HL-60/S4 (cell line): ENCODE data around the gene QPCT.
"Not testable (repeated sequence)": the region's sequence is repeated elsewhere in the genome, so short reads cannot be mapped to it uniquely, and the experiment has no call there.

ENCODE experiments used
- in situ Hi-C: fragments of 300-500 bp; cut with MboI; formaldehyde crosslinking; loops from 2 replicates; pipeline ENCODE4 v1.14.3; 2022; ENCODE audit warnings: low sequenced_read_pairs

The QPCT gene

DNA sequence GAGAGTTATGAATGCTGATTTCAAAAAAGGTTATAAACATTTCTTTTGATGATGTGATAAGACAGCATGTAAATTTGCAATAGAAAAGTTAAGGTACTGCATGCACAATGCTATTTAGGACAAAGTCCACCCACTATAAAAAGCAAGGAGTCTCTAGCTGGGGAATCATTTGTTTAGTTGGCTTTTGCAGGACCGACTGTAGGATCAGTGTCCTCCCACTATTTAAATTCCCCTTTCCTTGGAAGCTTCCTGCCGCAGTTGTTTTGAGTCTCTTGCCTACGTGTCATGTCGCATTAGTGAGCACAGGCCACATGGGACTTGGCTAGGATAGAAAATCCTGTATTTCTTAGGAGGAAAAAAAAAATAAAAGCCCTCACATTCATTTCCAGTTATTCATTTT lies 13.1 kb downstream of the QPCT start:
- in situ Hi-C loops = no loop called here

DNA sequence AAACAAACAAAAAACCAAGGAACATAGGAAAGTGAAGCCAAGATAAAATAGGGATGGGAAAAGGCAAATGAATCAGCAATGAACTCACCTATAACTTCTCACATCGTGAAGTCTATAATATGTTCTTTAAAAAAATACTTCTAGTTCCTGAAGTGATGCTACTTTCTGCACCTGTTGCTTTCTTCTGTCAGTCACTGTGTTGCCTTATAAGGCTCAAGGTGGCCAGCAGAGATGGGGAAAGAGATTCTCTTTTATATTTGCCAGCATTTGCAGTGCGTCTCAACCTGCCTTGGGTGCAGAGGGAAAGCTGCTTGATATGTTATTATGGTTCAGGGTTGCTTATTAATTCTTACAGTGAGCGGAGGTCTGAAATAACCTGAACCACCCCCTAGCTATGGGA lies 14.0 kb downstream of the QPCT start:
- in situ Hi-C loops = no loop called here

DNA sequence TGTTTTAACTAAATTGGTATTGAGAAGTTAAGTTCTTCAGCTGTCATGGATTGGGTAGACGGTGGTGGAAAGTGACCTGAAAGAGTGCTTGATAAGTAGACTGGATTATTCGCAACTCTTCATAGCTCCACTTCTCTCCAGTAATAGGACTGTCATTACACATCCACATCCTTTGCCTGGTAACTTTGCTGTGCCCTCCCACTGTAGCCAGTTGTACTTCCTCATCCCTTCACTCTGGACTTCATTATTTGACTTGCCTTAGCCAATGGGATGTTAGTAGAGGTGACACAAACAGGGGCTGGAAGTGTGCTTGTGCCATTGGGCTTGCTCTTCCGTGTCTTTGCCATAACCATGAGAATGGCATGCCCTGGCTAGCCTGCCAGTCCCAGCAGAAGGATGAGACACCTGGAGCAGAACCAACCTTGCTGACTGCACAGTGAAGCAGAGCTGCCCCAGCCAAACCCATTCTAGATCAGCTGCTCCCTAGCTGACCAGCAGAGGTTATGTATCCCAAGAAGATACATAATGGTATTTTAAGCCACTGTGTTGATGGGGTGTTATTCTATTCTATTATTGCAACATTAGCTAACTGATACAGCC lies 16.9 kb downstream of the QPCT start:
- in situ Hi-C loops = no loop called here

DNA sequence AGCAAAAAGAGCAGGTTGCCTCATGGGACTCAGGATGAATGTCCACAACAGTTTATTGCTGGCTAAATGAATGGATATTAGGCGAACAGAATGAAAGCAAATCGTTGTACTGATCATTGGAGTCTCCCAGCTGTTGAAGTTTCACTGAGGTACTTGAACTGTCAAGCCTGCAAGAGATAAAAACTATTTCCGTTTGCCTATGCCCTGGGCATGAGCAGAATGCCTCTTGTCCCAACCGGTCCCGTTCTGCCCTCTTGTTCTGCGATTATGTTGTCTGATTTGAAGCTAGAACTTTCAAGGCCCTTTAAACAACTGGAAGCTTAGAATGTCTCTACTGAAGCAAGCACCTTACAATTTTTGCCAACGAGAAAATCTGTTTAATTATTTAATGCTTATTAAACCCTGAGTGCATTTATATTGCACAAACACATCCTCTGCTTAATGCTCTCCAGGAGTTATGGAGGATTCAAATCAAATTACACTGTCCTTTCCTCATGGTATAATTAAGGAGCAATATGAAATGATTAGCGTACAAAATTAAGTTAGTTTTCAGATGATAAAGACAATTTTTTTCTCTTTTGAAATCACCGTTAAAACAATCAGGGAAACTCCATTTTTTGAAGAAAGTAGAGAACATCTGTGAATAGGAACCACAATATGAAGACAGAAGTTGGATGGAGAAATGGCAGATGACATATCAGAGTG lies 17.7 kb downstream of the QPCT start:
- in situ Hi-C loops = no loop called here

DNA sequence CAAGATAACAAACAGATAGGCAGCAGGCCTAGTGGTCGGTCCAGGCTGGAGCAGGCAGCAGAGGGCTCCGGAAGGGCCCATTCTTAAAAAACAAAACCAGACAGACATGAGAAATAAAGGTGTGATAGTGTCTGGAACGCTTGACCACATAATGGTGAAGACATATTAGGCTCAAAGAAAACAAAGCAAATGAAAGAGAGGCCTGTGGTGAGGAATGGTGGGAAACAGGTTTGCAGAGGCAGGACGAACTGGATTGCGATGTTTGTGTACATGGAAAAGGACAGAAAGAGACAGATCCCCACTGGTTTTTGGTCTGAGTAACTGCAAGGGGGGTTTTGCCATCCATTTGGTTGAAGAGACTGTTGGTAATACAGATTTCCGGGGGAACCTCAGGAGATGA lies 19.9 kb downstream of the QPCT start:
- in situ Hi-C loops = no loop called here

DNA sequence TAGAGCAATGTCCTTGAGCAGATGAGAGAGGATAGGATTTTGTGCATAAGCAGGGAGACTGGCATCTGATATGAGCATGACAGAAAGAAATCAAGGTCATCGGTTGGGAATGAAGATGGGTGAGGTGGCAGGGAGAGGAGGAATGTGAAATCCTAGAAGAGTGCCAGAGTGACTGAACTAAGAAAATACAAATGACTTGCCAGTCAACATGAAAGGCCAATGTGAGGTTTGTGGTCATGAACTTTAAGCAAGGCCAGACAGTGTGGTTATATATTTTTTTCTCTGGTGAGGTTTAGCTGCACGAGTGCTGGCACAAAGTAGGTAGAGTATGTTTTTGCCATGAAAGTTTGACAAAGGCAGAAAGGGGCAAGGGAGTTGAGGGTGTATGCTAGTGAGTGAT lies 21.2 kb downstream of the QPCT start:
- in situ Hi-C loops = no loop called here

DNA sequence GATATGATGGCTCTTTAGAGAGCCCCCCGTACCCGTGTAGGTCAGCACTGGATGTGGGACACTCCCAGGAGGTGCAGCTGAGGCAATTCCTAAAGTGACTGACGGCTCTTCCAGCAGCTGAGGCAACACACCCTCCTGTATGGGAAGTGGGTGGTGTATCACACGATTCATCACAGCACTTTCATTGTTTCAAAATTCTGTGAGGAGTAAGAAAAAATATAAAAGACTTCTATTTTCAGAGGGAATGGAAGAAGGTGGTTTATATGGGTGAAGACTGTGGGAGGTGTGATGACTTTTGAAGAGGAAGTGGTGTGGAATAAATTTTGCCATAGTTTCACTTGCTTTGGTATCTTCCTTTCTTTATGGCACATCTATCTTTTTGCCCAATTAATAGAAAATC lies 22.3 kb downstream of the QPCT start:
- in situ Hi-C loops = no loop called here

DNA sequence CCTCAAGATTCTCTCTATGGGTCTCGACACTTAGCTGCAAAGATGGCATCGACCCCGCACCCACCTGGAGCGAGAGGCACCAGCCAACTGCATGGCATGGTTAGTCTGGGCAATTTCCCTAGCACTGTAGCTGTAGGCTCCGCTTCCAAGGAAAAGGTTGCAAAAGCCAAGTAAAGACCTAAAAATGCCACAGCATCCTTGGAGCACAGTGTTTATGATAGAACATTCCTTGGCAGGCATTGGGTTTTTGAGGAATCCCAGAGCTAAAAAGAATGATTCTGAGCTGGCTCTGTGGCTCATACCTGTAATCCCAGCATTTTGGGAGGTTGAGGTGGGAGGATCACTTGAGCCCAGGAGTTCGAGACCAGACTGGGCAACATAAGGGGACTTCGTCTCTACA lies 22.9 kb downstream of the QPCT start:
- in situ Hi-C loops = no loop called here

DNA sequence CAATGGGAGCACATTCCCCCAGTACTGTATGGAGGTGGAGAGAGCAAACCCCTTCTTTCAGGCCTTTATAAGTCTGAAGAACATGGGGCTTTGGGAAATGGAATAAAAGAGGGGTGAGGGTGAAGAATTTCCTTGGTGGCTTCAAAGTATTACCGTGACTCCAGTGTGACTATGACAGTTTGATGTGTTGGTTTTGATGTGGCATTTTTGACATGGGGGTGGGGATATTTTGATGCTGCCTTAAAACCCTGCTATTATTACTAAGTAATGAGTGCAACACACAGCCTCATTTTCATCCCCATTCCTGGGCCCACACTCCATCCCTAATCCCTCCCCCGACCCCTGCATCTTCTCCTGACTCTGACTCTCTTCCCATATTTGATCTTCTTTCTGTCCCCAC lies 23.6 kb downstream of the QPCT start:
- in situ Hi-C loops = no loop called here

DNA sequence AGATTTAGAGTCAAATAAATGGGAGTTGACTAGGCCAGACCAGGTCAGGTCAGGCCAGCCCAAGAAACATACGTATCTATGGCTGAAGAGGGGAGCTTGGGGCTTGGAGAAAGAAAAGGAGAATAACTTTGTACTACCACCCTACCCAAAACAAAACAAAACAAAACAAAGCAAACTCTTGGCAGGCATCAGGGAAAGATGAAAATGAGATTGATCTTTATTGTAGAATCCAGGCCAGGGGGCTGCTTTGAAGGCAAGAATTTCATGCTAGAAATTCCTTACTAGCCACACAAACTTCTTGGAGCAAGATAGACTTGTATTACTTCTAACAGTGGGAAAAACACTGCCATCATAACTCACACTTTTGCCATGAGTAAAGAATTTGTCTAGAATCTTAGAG lies 26.2 kb downstream of the QPCT start:
- in situ Hi-C loops = no loop called here

DNA sequence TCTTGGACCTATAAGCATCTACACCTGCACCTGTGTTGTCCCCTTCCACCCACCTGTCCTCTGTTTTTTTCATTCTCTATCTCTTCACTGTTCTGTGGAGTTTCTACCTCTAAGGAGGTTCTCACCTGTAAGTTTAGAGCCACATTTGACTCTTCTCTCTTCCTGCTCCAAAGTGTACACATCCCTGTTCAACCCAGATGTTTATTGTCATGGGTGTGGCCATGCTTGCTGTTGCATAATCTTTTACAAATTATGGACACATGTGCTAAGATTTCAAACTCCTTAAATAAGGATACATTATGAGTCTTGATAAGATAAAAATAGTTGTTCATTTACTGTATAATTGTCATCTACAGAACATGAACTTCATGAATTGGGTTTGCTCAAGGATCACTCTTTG lies 27.6 kb downstream of the QPCT start:
- in situ Hi-C loops = no loop called here

DNA sequence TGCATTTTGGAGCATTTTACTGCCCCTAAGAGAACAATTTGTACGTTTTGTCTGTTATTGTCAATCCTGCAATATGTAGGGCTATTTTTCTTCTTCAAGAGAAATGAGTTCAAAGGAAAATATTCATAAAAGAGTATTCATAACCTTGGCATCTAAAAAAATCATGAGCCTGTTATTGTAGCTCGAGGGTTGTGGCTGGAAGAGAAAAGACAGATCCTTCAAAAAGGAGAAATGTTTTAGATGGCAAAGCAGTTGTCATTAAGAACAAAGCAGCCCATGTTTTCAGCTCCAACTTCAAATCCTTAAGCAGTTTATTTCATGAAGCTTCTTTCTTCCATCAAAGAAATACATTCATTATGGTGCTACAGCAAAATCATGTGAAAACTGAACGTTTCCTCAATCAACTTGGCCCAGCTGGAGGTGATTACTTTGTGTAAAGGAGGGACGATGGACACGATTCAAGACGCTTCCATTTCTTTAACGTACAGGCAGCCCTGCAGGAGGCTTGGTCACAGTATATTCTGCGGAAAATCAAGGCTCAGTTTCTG lies 31.4 kb downstream of the QPCT start:
- in situ Hi-C loops = no loop called here

DNA sequence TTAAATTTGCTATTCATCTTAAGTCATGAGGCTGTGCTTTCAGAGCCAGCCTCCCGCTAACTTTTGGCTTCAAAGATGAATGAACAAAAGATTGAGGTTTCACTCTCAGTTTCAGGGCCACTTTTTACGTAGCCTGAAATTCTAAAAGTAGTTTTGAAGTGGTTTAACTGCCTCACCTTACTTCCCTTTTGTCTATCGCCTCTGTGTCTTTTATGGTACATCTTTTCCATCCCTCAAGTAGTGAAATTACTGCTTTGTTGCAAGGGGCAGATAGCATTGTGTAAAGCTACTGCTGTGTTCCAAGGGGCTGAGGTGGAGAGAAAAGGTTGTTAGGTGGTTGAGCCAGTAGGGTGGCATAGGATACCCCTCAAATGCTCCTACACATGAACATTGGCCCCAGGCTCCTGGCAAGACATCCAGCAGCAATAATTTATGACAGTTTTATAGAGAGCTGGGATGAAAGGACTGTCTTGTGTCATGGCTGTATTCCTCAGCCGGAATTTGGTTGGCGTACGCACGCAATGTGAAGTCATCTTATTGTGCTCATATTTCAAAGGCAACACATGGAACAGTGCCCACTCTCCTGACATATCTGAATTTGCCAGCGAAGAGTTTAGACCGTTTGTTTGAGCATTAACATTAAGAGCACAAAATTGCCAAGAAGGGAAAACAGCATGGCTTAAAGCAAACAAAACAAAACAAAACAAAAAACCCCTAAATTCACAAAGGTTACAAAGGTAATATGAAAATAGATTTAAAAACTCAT lies 32.2 kb downstream of the QPCT start:
- in situ Hi-C loops = no loop called here

DNA sequence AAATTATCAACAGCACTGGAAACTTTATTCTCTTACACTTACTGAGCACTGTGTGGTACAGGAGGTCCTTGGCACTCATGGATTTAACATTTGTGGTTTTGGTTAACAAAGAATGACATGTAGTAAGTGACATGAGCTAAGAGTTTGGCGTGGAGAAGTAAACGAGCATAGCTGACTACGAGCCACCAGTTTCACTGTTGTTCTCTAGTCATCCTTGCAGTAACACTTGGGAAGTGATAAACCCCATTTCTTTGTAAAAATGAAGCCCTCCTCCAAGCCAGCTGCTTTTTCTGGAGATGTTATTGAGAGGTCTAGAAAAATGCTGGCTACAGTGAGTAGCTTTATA lies 32.7 kb downstream of the QPCT start:
- in situ Hi-C loops = no loop called here

DNA sequence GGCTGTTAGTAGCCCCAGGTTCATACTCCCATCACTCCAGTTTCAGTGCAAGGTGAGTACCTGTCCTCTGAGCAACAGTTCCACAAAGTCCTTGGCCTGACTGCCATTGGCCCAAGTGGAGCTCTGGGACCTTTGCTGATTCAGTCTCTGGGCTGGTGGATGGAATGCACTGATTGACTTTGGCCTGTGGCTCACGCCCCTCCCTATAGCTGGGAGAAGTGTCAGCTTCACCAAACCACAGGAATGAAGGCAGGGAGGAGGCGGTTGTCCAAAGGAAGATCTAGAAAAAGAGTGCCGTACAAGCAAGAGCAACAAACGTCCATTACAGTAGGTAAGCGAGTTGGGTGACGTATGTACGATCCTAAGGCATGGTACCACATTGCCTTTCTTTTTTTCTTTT lies 34.0 kb downstream of the QPCT start:
- in situ Hi-C loops = no loop called here

DNA sequence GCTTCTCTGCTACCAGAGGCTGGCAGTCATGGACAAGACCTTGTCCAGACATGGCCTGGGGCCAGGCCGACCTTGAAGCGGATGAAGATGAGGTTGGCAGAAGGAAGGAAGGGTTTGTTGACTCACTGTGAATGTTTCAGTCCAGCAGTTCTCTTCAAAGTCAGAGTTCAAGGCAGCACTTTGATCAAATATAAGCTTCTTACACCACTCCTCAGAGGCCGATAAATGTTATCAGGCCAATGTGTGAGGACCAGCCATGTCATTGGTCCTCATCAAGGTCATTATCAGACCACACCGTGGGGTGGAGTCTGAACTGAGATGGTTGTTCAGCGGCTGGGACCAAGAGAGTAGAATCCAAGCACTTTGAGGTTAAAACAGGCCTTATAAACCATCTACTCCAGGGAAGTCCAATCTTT lies 35.5 kb downstream of the QPCT start:
- in situ Hi-C loops = no loop called here

DNA sequence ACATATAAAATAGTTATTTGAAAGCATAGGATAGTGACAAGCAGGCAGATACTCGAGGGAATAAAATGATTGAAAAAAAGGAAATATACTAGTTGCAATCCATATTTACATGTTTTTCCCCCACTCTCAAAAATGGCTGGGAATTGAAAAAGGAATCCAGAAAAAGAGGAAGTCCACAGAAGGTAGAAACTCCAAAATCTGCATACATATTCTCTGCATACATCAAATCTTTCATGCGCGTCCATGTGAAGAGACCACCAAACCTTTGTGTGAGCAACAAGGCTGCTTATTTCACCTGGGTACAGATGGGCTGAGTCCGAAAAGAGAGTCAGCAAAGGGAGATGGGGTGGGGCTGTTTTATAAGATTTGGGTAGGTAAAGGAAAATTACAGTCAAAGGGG lies 36.4 kb downstream of the QPCT start:
- in situ Hi-C loops = not testable (repeated sequence)

DNA sequence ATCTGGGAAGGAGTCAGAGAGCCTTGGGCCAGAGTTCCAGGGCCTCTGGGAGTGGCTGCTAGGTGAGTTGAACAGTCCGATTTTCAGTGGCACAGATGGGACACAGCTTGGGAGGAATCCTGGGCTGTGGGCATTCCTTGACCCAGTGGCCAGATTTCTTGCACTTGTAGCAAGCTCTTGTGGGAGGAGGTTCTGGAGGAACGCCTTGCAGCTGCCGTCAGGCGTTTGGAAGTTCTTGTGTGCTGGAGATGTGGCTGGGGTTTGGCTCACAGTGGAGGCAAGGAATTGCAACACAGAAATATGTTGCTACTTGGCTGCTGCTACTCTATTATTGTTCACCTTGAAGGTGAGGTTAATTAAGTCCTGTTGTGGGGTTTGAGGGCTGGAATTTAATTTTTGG lies 39.8 kb downstream of the QPCT start:
- in situ Hi-C loops = not testable (repeated sequence)

DNA sequence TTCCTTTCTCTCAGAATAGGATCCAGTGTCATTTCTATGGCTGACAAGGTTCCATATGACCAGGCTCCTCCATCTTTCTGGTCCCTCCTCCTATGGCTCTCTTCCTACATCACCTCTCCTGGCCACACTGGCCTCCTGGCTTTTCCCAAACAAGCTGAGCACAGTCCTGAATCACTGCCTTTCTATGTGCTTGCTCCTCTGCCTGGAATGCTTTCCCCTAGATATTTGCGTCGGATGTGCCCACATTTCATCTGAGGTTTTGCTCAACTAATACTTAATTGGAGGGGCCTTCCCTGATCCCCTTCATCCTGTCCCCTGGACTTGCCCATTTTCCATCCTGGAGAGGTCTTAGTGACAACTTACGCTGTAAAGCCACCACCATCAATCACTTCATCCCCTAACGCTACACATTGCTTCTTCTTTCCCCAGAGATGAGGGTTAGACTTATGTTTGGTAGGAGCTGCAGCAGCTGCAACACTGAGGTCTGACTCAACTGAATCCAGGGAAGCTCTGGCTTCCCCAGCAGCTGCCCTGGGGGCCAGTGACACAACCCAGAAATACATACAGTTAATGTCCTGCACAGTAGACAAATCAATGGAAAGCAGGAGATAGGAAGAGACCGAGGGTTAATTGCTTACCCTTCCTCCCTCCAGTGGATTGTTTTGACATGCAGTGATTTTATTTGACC lies 42.9 kb downstream of the QPCT start:
- in situ Hi-C loops = no loop called here

DNA sequence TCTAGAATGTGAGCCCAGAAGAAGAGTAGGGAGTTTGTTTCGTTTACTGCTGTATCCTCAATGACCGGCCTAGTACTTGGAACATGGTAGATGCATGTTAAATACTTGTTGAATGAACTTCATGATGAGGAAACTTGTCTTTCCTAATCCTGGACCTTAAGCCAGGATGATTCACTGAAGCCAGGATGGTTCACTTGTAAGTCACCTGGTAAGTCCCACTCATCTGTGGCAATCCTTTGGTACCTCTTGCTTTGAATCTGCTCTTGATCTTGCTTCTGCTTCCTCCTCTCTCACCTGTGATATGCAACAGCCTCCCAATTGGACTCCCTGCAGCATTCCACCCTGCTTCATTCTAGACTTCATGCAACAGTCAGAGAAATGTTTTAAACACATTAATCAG lies 43.6 kb downstream of the QPCT start:
- in situ Hi-C loops = no loop called here

DNA sequence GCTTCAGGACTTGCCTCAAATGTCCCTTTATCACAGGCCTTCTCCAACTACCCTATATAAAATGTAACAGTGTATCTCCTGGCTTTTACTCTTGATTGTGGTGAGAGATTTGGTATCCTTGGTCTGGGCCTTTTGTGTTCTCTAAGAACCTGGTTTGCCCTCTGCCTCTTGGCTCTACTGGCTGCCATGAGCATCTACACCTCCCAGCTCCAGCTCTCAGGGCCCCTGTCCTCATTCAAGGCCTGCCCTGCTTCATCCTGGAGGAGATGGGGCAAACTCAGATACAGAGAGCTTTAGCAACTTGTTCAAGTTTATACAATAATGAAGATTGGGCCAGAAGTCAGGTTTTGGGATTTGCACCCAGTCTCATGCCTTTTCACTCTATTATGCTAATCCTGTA lies 45.0 kb downstream of the QPCT start:
- in situ Hi-C loops = no loop called here
